ENCODE data around the gene KSR2.

Gene KSR2

GRCh38 chr12:117702741-117703140 lies 266.0 kb downstream of the KSR2 start:
- H3K4me3 ChIP-seq (ENCODE audit: low read depth, low read length) = no peak overlapping the region
- TF ChIP-seq, protein P1, sequence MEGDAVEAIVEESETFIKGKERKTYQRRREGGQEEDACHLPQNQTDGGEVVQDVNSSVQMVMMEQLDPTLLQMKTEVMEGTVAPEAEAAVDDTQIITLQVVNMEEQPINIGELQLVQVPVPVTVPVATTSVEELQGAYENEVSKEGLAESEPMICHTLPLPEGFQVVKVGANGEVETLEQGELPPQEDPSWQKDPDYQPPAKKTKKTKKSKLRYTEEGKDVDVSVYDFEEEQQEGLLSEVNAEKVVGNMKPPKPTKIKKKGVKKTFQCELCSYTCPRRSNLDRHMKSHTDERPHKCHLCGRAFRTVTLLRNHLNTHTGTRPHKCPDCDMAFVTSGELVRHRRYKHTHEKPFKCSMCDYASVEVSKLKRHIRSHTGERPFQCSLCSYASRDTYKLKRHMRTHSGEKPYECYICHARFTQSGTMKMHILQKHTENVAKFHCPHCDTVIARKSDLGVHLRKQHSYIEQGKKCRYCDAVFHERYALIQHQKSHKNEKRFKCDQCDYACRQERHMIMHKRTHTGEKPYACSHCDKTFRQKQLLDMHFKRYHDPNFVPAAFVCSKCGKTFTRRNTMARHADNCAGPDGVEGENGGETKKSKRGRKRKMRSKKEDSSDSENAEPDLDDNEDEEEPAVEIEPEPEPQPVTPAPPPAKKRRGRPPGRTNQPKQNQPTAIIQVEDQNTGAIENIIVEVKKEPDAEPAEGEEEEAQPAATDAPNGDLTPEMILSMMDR (IDR thresholded peaks at IDR 0.05; ENCODE audit: borderline replicate concordance, insufficient read depth, low read depth, low read length) = no peak

GRCh38 chr12:117699575-117699974 lies 269.2 kb downstream of the KSR2 start:
- H3K4me3 ChIP-seq (ENCODE audit: low read depth, low read length) = no peak overlapping the region
- TF ChIP-seq, protein P1 (IDR thresholded peaks at IDR 0.05; ENCODE audit: borderline replicate concordance, insufficient read depth, low read depth, low read length) = no peak

DNA sequence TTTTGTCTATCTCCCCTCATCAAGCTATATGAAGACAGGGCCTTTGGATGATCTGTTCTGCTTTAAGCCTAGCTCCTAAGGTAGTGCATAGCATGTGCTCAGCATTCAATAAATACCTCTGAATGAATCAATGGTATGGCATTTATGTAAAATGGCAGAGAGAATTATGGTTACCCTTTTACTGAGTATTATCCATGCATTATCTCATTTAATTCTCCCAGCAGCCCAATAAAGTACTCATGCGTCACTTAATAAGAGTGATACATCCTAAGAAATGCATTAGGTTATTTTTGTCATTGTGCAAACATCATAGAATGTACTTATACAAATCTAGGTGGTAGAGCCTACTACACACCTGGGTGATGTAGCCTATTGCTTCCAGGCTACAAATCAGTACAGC lies 269.7 kb downstream of the KSR2 start:
- TF ChIP-seq, protein P1 (IDR thresholded peaks at IDR 0.05; ENCODE audit: borderline replicate concordance, insufficient read depth, low read depth, low read length) = no peak
- H3K4me3 ChIP-seq (ENCODE audit: low read depth, low read length) = no peak overlapping the region

- TF ChIP-seq, protein P1 (IDR thresholded peaks at IDR 0.05; ENCODE audit: borderline replicate concordance, insufficient read depth, low read depth, low read length) = no peak
- H3K4me3 ChIP-seq (ENCODE audit: low read depth, low read length) = no peak overlapping the region
These were observed 272.8 kb downstream of the KSR2 start for GRCh38 chr12:117695956-117696355.

GRCh38 chr12:117692512-117692911 lies 276.3 kb downstream of the KSR2 start:
- TF ChIP-seq, protein P1 (IDR thresholded peaks at IDR 0.05; ENCODE audit: borderline replicate concordance, insufficient read depth, low read depth, low read length) = no peak
- H3K4me3 ChIP-seq (ENCODE audit: low read depth, low read length) = no peak overlapping the region

GRCh38 chr12:117689857-117690256 lies 278.9 kb downstream of the KSR2 start:
- H3K4me3 ChIP-seq (ENCODE audit: low read depth, low read length) = no peak overlapping the region
- TF ChIP-seq, protein P1 (IDR thresholded peaks at IDR 0.05; ENCODE audit: borderline replicate concordance, insufficient read depth, low read depth, low read length) = no peak

DNA sequence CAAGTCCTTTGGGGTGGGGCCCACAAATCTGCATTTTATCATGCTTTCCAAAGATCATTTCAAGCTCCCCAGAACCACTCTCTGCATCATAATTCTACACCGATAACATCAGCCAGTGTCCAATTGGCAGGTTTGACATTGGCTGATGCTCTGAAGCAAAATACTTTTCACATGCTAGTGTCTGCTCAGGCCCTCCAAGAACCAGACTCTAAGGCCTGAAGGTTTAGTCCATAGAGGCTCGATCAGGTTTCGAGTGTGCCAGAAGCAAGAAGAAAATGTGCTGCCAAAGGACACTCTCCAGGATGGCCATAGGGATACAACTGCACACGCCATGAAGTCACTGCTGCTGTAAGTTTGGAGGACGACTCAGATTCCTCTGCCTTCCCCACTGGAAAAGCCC lies 280.3 kb downstream of the KSR2 start:
- TF ChIP-seq, protein P1 (IDR thresholded peaks at IDR 0.05; ENCODE audit: borderline replicate concordance, insufficient read depth, low read depth, low read length) = no peak
- no peak overlapping the region for H3K4me3 ChIP-seq (ENCODE audit: low read depth, low read length)

All from GM12875 (cell line).